Right lung (tissue), 10 donors: ENCODE results near the gene GBP1. TPM values are rescaled to one million over a fixed set of nuclear protein-coding genes. Genes with fewer than 3 reads are reported as not detected.
"Not testable (repeated sequence)": the region's sequence is repeated elsewhere in the genome, so short reads cannot be mapped to it uniquely, and the experiment has no call there.

Experiments used
- DNase-seq, 2 donors: peaks; one replicate each; pipeline ENCODE4 v3.0.0-alpha.2; 2013
- long read RNA-seq, 8 donors: transcript quantifications; one replicate each; lab custom pipeline, GENCODE V29; 2026
- polyA plus RNA-seq, 5 donors: library from polyadenylated mRNA; unstranded; fragments of 120-200 nt; gene quantifications; one replicate each; pipeline versions ENCODE4 v1.2.1 to v1.2.3, GENCODE V29; 2013; ENCODE audit warnings: inconsistent platforms in 1 of 5, low replicate concordance in 1 of 5; ENCODE audit not compliant: insufficient read length in 5 of 5, insufficient read depth in 1 of 5

The GBP1 gene
- polyA plus RNA-seq = 10 to 100 TPM; 27.6 to 55.7 (median 40.5) TPM
- long read RNA-seq, donor 1, partial matches to known transcripts = 0 of 9 reads
- long read RNA-seq, donor 1, other reads (novel, unspliced or antisense) = 0 of 9 reads
- long read RNA-seq, donor 2, transcript GBP1-201 (11 exons, 3,035 nt) = major isoform, 5 of 5 reads
- long read RNA-seq, donor 2, partial matches to known transcripts = 0 of 5 reads
- long read RNA-seq, donor 2, other reads (novel, unspliced or antisense) = 0 of 5 reads
- long read RNA-seq, donor 3, partial matches to known transcripts = 5 of 13 reads
- long read RNA-seq, donor 3, other reads (novel, unspliced or antisense) = 0 of 13 reads
- long read RNA-seq, donor 4, partial matches to known transcripts = 0 of 11 reads
- long read RNA-seq, donor 4, other reads (novel, unspliced or antisense) = 0 of 11 reads
- long read RNA-seq, donor 5, partial matches to known transcripts = 0 of 7 reads
- long read RNA-seq, donor 5, other reads (novel, unspliced or antisense) = 0 of 7 reads
- long read RNA-seq, donor 6, partial matches to known transcripts = 0 of 6 reads
- long read RNA-seq, donor 6, other reads (novel, unspliced or antisense) = 0 of 6 reads
- long read RNA-seq, donor 7, partial matches to known transcripts = 0 of 3 reads
- long read RNA-seq, donor 7, other reads (novel, unspliced or antisense) = 0 of 3 reads
- long read RNA-seq, donor 8, partial matches to known transcripts = 0 of 3 reads
- long read RNA-seq, donor 8, other reads (novel, unspliced or antisense) = 0 of 3 reads

GRCh38 chr1:89065079-89065868 is at the start of gene GBP1:
Gene GBP1 (minus strand): TSS chr1:89065208. CDS start chr1:89063234, 1,974 bp downstream.
- DNase-seq = peak; percentile 73 to 83

DNA sequence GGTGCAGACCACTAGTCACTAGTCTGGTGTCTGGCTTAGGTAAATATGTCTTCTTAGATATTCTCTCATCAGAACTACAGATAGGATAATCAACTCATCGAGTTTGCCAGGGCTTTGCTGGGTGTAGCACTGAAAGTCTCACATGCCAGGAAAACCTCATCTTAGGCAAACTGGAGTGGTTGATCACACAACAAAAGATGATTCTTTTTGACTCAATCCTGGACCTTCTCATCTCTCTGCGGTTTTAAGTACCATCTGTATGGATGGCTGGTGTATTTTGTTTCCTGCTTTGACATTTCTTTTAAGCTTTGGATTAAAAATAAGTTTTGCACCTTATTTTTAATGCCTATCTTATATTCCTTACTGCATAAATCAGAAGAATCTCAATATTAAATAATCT is 49.7 kb upstream of the GBP1 start:
- no peak for DNase-seq

DNA sequence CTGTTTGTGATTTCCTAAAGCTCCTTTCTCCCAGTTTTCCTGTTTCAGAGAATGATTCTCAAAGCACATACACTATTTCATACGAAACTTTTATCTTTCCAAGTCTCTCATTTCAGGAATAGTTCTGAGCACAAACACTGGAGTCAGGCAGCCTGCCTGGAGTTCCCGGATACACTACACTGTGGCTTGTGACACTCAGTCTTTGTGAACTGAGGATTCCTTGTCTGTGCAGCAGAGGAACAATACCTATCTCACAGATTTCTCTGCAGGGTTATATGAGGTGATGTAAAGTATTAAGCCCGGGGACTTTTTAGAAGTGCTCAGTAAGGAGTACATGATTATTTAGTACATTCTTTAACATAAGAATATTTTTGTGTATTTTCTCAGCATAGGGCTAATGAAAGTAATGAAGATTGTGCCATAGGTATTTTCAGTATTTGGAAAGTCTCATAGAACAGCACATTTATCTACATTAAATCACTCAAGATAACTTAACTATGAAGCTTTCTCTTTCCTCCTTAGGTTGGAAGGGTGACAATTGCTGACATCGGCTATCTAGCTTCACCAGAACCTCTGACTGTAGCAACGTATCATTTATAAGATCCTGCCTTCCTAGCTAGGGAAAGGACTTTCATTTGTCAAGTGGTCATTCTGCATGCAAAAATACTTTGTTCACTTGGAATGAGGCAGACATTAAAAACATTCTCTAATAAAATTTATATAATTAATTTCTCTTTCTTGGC is 48.0 kb upstream of the GBP1 start:
- no peak for DNase-seq

DNA sequence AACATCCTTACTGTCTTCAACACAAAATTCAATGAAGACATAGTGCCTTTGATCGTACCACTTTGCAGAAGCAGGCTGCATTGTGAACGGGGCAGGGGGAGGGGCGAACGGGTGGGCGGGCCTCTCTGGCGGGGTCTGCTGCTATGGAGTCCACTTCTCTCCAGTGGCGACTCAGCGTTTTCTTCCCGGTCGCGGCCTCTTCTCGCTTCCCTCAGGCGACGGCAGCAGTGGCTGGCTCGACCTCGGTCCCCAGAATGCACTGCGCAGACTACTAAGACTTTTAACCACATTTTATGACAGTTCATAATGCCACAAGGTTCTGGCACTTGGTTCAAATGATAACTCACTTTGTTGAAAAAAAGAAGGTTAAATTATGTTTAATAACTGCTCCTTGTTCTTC is 39.7 kb upstream of the GBP1 start:
- no peak for DNase-seq

GRCh38 chr1:89104147-89104546 is 39.1 kb upstream of the GBP1 start:
- no peak for DNase-seq

DNA sequence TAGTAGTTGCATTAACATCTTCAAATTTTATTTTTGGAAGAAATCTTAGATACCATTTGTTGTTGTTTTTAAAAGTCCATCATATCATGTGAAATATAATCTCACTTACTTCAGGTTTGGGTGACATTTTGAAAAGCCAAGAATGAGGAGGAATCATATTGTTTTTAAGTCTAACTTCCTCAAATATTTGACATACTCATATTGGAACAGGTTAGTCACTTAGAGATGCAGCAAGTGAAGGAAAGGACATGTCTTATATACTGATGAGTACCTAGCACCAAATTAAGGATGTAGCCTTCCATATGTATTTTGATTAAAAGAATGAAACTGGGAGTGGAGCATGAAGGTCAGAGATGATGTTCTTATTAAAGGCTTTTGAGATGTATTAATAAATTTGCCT is 37.0 kb upstream of the GBP1 start:
- DNase-seq = no peak

DNA sequence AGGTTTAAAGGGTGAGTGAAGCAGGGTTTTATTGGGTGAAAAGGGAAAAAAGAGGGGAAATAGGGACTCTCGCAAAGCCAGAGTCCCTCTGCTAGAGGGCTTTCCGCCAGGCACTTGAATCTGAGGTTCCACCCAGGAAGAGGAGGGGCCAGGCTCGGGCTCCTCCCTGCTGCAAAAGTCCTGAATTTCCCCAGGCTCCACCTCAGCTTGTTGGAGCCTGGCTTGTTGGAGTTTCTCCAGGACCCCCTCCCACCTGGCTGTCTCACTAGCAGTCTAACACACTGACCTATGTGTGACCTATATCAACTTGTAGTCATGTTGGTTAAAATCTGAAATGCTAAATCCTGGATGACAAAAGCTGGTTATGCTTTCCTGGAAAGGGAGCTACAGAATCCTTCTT is 35.4 kb upstream of the GBP1 start:
- no peak for DNase-seq

DNA sequence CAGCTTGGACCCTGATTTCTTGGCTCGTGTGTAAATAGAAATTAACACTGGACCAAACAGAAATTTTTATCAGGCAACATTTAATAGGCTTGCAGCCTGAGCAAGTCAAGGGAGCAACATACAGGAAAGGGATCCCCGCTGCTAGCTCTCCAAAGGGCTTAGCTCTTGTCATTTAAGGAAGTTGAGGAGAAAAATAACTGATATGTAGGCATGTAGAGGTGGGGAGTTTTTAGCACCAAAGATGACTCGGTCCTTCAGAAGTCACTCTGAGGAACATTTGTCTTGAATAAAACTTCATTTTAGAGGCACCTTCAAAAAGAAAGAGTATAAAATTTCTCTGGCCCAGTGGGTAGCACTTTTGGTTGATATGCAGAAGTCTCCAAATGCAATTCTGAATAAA is 33.8 kb upstream of the GBP1 start:
- DNase-seq = no peak

- DNase-seq = no peak
Observed at GRCh38 chr1:89095737-89096136, 30.7 kb upstream of the GBP1 start.

DNA sequence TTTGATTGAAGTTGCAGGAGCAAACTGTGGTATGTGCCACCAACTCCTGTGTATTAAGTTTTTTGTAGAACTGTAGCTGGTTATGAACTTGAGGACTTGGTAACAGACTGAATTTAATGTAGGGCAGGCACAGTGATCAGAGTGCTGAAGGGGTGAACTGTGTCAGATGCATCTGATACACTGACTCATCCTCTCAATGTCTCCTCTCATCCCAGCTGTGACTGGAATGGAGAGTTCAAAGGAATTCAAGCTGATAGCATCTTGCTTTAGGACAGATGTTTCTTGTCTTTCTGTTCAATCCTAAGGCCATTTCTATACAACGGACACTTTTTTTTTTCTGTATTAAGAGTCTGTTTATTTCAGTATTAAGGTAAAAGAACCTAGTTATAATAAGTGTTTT is 25.0 kb upstream of the GBP1 start:
- DNase-seq = no peak

GRCh38 chr1:89088572-89088971 is 23.6 kb upstream of the GBP1 start:
- no peak for DNase-seq

DNA sequence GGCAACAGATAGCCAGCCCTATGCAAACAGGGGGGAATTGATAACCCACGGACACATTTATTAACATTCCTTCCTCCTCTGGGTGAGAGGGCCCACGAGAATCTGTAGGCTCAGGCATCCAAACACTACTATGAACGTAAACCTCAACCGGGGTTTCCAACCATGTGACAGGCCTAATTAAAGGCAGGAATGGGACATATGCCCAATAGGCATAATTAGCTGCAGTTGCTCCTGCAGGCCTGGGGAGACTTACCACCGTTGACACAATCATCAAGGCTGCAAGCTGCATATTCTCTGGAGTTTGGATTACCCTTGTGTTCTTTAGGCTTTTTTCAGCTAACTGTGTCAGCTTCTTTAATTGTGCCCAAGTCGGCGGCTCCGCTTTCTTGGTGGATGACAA is 22.2 kb upstream of the GBP1 start:
- DNase-seq = no peak

DNA sequence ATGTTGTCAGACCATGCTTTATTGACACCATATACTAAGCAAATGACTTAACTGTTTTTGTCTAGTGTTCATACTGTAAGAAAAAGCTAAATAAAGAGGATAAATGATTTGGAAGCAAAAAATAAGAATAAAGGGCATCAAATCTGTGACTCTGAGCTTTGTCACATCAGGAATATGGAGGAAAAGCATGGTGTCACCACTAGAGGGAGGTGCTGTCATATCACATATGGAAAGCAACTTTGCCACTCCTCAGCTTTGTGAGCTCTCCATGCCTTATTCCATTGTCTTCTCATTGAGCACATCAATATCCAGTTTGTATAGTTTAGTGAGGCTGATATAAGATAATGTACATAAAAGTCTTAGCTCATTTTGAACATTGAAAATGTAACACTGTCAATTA is 20.8 kb upstream of the GBP1 start:
- DNase-seq = peak in 1 of 2 donors; percentile 12

GRCh38 chr1:89081005-89081404 is 16.0 kb upstream of the GBP1 start:
- no peak for DNase-seq

GRCh38 chr1:89080068-89080467 is 15.1 kb upstream of the GBP1 start:
- DNase-seq = not testable (repeated sequence)

GRCh38 chr1:89072466-89073065 is 7.6 kb upstream of the GBP1 start:
- not testable (repeated sequence) for DNase-seq

DNA sequence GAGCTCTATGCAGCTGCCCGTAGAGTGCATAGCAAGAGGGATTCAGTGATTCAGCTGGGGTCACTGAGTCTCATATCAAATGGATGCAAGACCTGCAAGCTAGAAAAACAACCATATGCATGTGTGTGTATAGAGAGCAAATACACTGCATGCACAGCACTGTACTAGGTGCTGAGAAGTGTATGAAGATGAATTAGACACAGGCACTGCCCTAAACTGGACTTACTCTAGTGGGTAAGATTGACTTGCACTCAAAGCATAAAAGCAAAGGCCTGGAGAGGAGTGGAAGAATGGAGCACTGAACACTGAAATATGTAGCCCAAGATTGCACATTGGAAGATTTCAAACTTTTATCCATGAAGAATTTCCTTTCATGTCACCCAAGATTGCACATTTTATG is 5.5 kb upstream of the GBP1 start:
- DNase-seq = no peak

GRCh38 chr1:89069951-89070350 is 4.9 kb upstream of the GBP1 start:
- no peak for DNase-seq

DNA sequence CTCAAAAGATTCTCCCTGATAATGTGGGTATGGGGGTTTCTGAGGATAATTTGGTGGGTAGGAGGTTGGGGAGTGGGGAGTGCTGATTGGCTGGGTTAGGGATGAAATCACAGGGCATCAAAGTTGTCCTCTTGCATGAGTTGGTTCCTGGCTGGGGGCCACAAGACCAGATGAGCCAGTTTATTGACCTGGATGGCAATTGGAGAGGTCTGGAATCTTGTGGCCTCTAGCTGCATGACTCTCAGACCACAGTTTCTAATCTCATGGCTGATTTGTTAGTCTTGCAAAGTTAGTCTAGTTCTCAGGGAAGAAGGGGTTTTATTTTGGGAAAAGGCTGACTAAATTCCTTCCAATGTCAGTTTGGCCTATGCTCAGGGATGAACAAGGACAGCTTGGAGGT is 3.3 kb upstream of the GBP1 start:
- DNase-seq = no peak

DNA sequence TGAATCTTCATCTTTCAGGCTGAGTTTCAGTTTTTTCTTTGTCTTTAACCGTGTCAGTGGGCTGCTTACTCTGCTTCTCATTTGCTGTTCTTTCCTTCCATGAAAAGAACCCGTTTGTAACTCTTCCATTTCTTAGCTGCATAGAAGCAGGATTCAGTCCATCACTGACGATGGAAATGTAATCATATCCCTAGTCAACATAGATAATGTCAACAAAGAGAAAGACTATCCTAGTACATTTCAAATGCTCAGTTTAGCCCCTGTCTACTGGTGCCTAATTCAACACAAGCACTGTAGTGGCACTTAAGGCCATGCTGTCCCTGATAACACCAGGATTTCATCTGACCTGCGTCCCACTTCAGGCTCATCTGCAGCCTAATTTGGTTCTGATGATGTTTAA is 376 bp downstream of the GBP1 start:
- peak; percentile 25 to 48 for DNase-seq

- no peak for DNase-seq
Observed at GRCh38 chr1:89063094-89063493, 1.9 kb downstream of the GBP1 start.
